Measurements from ENCODE around the gene UBE2E1.

UBE2E1 gene

GRCh38 chr3:23762214-23762613, 43.5 kb upstream of the UBE2E1 start:
- ChIA-PET POLR2A (no interaction called here), CTCF (interaction anchor here (1.3 kb wide), 1 partner anchor 9 kb away, joined by 4 read pairs; no protein-coding TSS in a partner anchor)
- no peak overlapping the region for H3K27ac ChIP-seq (ENCODE audit: insufficient read depth in 1 of 2, low read depth in 1 of 2, low read length in 2 of 2, poor library complexity in 1 of 2, severe bottlenecking in 2 of 2)
- no peaks in the 10 kb centered on the region for H3K27me3 ChIP-seq (replicated peaks in 2 of 5; ENCODE audit: control insufficient read depth in 4 of 5, insufficient read depth in 5 of 5, low read length in 4 of 5)
- no peaks in the 10 kb centered on the region for H3K36me3 ChIP-seq (ENCODE audit: control insufficient read depth in 4 of 4, insufficient read depth in 4 of 4, low read length in 3 of 4)
- H3K4me1 ChIP-seq (ENCODE audit: control extremely low read depth in 1 of 4, control insufficient read depth in 4 of 4, insufficient read depth in 4 of 4, low read length in 3 of 4): peaks cover 9 to 29% (median 14%) of the 10 kb centered on the region in 4 experiments
- DNase-seq: no peak
- no peaks in the 10 kb centered on the region for H3K9me3 ChIP-seq (ENCODE audit: control extremely low read depth in 1 of 5, control insufficient read depth in 4 of 5, insufficient read depth in 2 of 5, low read depth in 1 of 5, low read length in 4 of 5)
- WGBS (ENCODE audit: insufficient coverage): 93% methylated on average over 6 of the region's 7 CpGs
- peak overlapping the region in 2 of 7 experiments; percentile 47 to 69 for H3K4me3 ChIP-seq (ENCODE audit: control insufficient read depth in 1 of 7, extremely low read depth in 1 of 7, insufficient read depth in 4 of 7, low read depth in 2 of 7, low read length in 6 of 7)

GRCh38 chr3:23762759-23763477, 42.8 kb upstream of the UBE2E1 start:
- H3K27me3 ChIP-seq (replicated peaks in 2 of 5; ENCODE audit: control insufficient read depth in 4 of 5, insufficient read depth in 5 of 5, low read length in 4 of 5): no peaks in the 10 kb centered on the region
- CTCF ChIA-PET: interaction anchor here (0.9 to 1.3 kb wide), 2 partner anchors 8 to 10 kb away, joined by 3 to 4 read pairs; no protein-coding TSS in a partner anchor

GRCh38 chr3:23764407-23764806, 41.3 kb upstream of the UBE2E1 start:
- no peaks in the 10 kb centered on the region for H3K9me3 ChIP-seq (ENCODE audit: control extremely low read depth in 1 of 5, control insufficient read depth in 4 of 5, insufficient read depth in 2 of 5, low read depth in 1 of 5, low read length in 4 of 5)
- ChIA-PET POLR2A (no interaction called here), CTCF (interaction anchor here (0.9 kb wide), 1 partner anchor 14 kb away, joined by 3 read pairs; no protein-coding TSS in a partner anchor)
- H3K27me3 ChIP-seq (replicated peaks in 2 of 5; ENCODE audit: control insufficient read depth in 4 of 5, insufficient read depth in 5 of 5, low read length in 4 of 5): no peaks in the 10 kb centered on the region
- no CpG with 5 or more reads among the region's 1 CpG for WGBS (ENCODE audit: insufficient coverage)
- H3K4me1 ChIP-seq (ENCODE audit: control extremely low read depth in 1 of 4, control insufficient read depth in 4 of 4, insufficient read depth in 4 of 4, low read length in 3 of 4): peaks cover 9 to 29% (median 14%) of the 10 kb centered on the region in 4 experiments
- H3K27ac ChIP-seq (ENCODE audit: insufficient read depth in 1 of 2, low read depth in 1 of 2, low read length in 2 of 2, poor library complexity in 1 of 2, severe bottlenecking in 2 of 2): no peak overlapping the region
- no peak for DNase-seq
- H3K36me3 ChIP-seq (ENCODE audit: control insufficient read depth in 4 of 4, insufficient read depth in 4 of 4, low read length in 3 of 4): no peaks in the 10 kb centered on the region
- no peak overlapping the region for H3K4me3 ChIP-seq (ENCODE audit: control insufficient read depth in 1 of 7, extremely low read depth in 1 of 7, insufficient read depth in 4 of 7, low read depth in 2 of 7, low read length in 6 of 7)

More at GRCh38 chr3:23762759-23763477, 42.8 kb upstream of the UBE2E1 start:
- DNase-seq: peak in 1 of 3 donors; percentile 36
- WGBS (ENCODE audit: insufficient coverage): 16% methylated on average over 4 of the region's 12 CpGs
- POLR2A ChIA-PET: interaction anchor here (0.5 to 0.7 kb wide), 2 partner anchors 414 to 750 kb away, joined by 3 to 4 read pairs; no protein-coding TSS in a partner anchor
- no peak overlapping the region for H3K27ac ChIP-seq (ENCODE audit: insufficient read depth in 1 of 2, low read depth in 1 of 2, low read length in 2 of 2, poor library complexity in 1 of 2, severe bottlenecking in 2 of 2)
- no peaks in the 10 kb centered on the region for H3K9me3 ChIP-seq (ENCODE audit: control extremely low read depth in 1 of 5, control insufficient read depth in 4 of 5, insufficient read depth in 2 of 5, low read depth in 1 of 5, low read length in 4 of 5)
- peak overlapping the region in 6 of 7 experiments; percentile 38 to 72 (median 52) for H3K4me3 ChIP-seq (ENCODE audit: control insufficient read depth in 1 of 7, extremely low read depth in 1 of 7, insufficient read depth in 4 of 7, low read depth in 2 of 7, low read length in 6 of 7)
- H3K4me1 ChIP-seq (ENCODE audit: control extremely low read depth in 1 of 4, control insufficient read depth in 4 of 4, insufficient read depth in 4 of 4, low read length in 3 of 4): peaks cover 9 to 29% (median 14%) of the 10 kb centered on the region in 4 experiments
- no peaks in the 10 kb centered on the region for H3K36me3 ChIP-seq (ENCODE audit: control insufficient read depth in 4 of 4, insufficient read depth in 4 of 4, low read length in 3 of 4)

GRCh38 chr3:23767546-23767945, 38.2 kb upstream of the UBE2E1 start:
- CTCF ChIA-PET: interaction anchor here (0.6 kb wide), 1 partner anchor 1892 kb away, joined by 3 read pairs; no protein-coding TSS in a partner anchor

GRCh38 chr3:23775254-23775909, 30.4 kb upstream of the UBE2E1 start:
- no peak overlapping the region for H3K27ac ChIP-seq (ENCODE audit: insufficient read depth in 1 of 2, low read depth in 1 of 2, low read length in 2 of 2, poor library complexity in 1 of 2, severe bottlenecking in 2 of 2)
- H3K4me1 ChIP-seq (ENCODE audit: control extremely low read depth in 1 of 4, control insufficient read depth in 4 of 4, insufficient read depth in 4 of 4, low read length in 3 of 4): no peaks in the 10 kb centered on the region
- DNase-seq: no peak
- WGBS (ENCODE audit: insufficient coverage): 96% methylated on average over 5 of the region's 13 CpGs
- H3K9me3 ChIP-seq (ENCODE audit: control extremely low read depth in 1 of 5, control insufficient read depth in 4 of 5, insufficient read depth in 2 of 5, low read depth in 1 of 5, low read length in 4 of 5): no peaks in the 10 kb centered on the region
- no peak overlapping the region for H3K4me3 ChIP-seq (ENCODE audit: control insufficient read depth in 1 of 7, extremely low read depth in 1 of 7, insufficient read depth in 4 of 7, low read depth in 2 of 7, low read length in 6 of 7)
- no peaks in the 10 kb centered on the region for H3K36me3 ChIP-seq (ENCODE audit: control insufficient read depth in 4 of 4, insufficient read depth in 4 of 4, low read length in 3 of 4)
- CTCF ChIA-PET: interaction anchor here (0.8 kb wide), 1 partner anchor 17 kb away, joined by 3 read pairs; no protein-coding TSS in a partner anchor
- H3K27me3 ChIP-seq (replicated peaks in 2 of 5; ENCODE audit: control insufficient read depth in 4 of 5, insufficient read depth in 5 of 5, low read length in 4 of 5): no peaks in the 10 kb centered on the region
- POLR2A ChIA-PET: no interaction called here

More at GRCh38 chr3:23767546-23767945, 38.2 kb upstream of the UBE2E1 start:
- Histone ChIP-seq H3K27ac (ENCODE audit: insufficient read depth in 1 of 2, low read depth in 1 of 2, low read length in 2 of 2, poor library complexity in 1 of 2, severe bottlenecking in 2 of 2) (no peak overlapping the region), H3K4me3 (ENCODE audit: control insufficient read depth in 1 of 7, extremely low read depth in 1 of 7, insufficient read depth in 4 of 7, low read depth in 2 of 7, low read length in 6 of 7) (no peak overlapping the region), H3K36me3 (ENCODE audit: control insufficient read depth in 4 of 4, insufficient read depth in 4 of 4, low read length in 3 of 4) (no peaks in the 10 kb centered on the region), H3K27me3 (replicated peaks in 2 of 5; ENCODE audit: control insufficient read depth in 4 of 5, insufficient read depth in 5 of 5, low read length in 4 of 5) (no peaks in the 10 kb centered on the region), H3K9me3 (ENCODE audit: control extremely low read depth in 1 of 5, control insufficient read depth in 4 of 5, insufficient read depth in 2 of 5, low read depth in 1 of 5, low read length in 4 of 5) (no peaks in the 10 kb centered on the region), H3K4me1 (ENCODE audit: control extremely low read depth in 1 of 4, control insufficient read depth in 4 of 4, insufficient read depth in 4 of 4, low read length in 3 of 4) (peaks cover 0 to 8% (median 6%) of the 10 kb centered on the region in 4 experiments)
- 100% methylated on average over 1 of the region's 2 CpGs for WGBS (ENCODE audit: insufficient coverage)
- POLR2A ChIA-PET: no interaction called here
- DNase-seq: no peak

- CTCF ChIA-PET: no interaction called here
- no peak overlapping the region for H3K4me3 ChIP-seq (ENCODE audit: control insufficient read depth in 1 of 7, extremely low read depth in 1 of 7, insufficient read depth in 4 of 7, low read depth in 2 of 7, low read length in 6 of 7)
- DNase-seq: no peak
- POLR2A ChIA-PET: no interaction called here
- 97% methylated on average over 6 of the region's 6 CpGs for WGBS (ENCODE audit: insufficient coverage)
- no peaks in the 10 kb centered on the region for H3K27me3 ChIP-seq (replicated peaks in 2 of 5; ENCODE audit: control insufficient read depth in 4 of 5, insufficient read depth in 5 of 5, low read length in 4 of 5)
- H3K4me1 ChIP-seq (ENCODE audit: control extremely low read depth in 1 of 4, control insufficient read depth in 4 of 4, insufficient read depth in 4 of 4, low read length in 3 of 4): no peaks in the 10 kb centered on the region
- H3K36me3 ChIP-seq (ENCODE audit: control insufficient read depth in 4 of 4, insufficient read depth in 4 of 4, low read length in 3 of 4): no peaks in the 10 kb centered on the region
- H3K27ac ChIP-seq (ENCODE audit: insufficient read depth in 1 of 2, low read depth in 1 of 2, low read length in 2 of 2, poor library complexity in 1 of 2, severe bottlenecking in 2 of 2): no peak overlapping the region
- no peaks in the 10 kb centered on the region for H3K9me3 ChIP-seq (ENCODE audit: control extremely low read depth in 1 of 5, control insufficient read depth in 4 of 5, insufficient read depth in 2 of 5, low read depth in 1 of 5, low read length in 4 of 5)
Measured at GRCh38 chr3:23776352-23776891, 29.3 kb upstream of the UBE2E1 start.

All from common myeloid progenitor, CD34-positive (primary cell).